C4-2B (cell line): Measurements from ENCODE around the gene HS3ST6.
A peak's percentile ranks its signal among the peaks of the same experiment; 100 is the strongest.
"Not testable (repeated sequence)": the region's sequence is repeated elsewhere in the genome, so short reads cannot be mapped to it uniquely, and the experiment has no call there.

Experiments used
- H3K27ac ChIP-seq: fragments of 450-650 bp; 2 replicates; pipeline ENCODE4 v1.5.1; 2017
- CTCF ChIP-seq: fragments of 450-650 bp; conservative IDR thresholded peaks from 2 replicates; pipeline ENCODE4 v1.5.1; 2017; ENCODE audit warnings: mild to moderate bottlenecking
- ZFX ChIP-seq: fragments of 450-650 bp; IDR thresholded peaks from 2 replicates; pipeline ENCODE4 v1.6.1; 2017

The HS3ST6 gene

DNA sequence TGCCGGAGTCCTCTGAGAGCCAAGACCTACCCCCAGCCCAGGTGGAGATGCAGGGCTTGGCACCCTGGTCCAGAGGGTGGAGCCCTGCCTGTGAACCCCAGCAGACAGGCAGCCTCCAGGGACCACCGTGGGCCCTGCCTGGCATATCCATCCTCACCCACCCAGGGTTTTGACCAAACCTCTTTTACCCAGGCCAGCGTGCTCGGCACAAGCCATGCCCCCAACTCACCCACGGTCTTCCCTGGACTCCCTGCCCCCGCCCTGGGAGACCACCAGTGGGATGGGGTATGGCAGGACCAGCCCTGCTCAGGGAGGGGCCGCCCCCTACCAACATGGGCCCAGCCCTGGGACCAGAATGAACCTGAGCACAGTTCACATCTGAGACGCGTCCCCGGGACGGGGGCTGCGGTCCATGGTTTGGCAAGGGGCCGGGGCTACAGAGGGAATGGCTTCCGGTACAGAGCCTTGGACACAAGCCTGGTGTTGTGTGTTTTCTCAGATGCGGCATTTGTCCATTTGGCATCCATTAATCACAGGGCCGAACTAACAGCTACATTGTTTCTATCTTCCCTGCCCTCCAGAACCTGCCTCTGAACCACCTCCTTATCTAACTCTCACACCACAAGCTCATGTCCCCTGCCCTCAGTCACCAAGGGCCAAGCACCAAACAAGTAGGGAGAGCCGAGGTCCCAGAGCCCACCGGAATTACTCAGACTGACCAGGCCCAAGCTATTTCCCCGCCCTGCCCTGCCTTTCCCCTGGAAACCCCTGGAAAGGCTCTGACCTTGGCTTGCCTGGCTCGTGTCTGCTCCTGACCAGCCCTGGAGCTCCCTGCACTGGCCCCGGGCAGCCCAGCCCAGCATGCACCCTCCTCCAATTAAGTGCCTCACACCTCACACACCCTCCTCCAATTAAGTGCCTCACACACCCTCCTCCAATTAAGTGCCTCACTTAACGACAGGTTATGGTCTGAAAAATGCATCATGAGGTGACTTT, 14.1 kb downstream of the HS3ST6 start:
- H3K27ac ChIP-seq, result no peak overlapping the region
- TF ChIP-seq ZFX, result no peak
- no peak for TF ChIP-seq CTCF

GRCh38 chr16:1903220-1903574, 15.0 kb downstream of the HS3ST6 start:
- TF ChIP-seq ZFX (no peak), CTCF (no peak)
- H3K27ac ChIP-seq, result no peak overlapping the region

DNA sequence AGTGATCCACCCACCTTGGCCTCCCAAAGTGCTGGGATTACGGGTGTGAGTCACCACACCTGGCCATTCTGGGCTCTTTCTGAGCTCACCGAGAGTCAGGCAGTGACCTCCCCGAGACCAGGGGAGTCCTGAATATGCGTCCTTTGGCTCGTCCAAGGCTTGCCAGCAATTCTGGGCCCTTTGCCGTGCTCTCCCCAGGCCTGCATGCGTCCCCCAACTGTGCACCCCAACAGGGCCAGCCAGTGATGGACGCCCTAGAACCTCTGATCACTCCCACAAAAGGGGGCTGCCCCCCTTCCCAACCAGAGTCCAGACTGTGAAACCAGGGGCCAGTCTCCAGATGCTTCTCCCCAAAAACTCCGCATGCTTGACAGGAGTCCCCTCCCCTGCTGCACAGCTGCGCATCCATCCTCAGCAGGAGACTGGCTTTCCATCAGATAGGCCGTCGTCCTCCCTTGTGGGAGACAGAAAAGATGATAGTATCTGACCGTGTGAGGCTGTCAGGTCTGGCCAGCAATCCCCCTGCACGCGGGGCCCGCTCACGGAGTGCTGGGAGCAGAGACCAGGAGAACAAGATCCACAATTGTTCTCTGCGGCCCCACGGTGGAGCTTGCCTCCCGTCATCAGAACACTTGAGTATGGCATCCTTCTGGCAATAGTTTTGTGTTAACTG, 15.5 kb downstream of the HS3ST6 start:
- TF ChIP-seq CTCF (no peak), ZFX (no peak)
- no peak overlapping the region for H3K27ac ChIP-seq

DNA sequence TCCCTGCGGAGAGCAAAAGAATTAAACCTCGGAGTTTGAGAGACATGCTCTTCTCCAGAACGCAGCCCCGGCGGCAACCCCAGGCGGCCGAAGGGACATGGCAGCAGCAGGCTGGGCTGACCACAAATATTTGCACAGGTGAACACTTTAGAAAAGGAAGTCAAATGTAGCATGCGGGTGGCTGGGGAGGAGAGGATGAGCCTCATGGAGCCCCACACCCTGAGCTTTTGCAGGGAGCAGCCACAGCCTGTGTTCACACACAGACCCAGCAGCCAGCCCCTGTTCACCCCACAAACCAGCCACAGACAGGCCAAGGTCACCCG, 17.8 kb downstream of the HS3ST6 start:
- TF ChIP-seq CTCF (no peak), ZFX (no peak)
- H3K27ac ChIP-seq, result peak overlapping the region; percentile 77

- TF ChIP-seq ZFX (no peak), CTCF (no peak)
- peak overlapping the region; percentile 77 for H3K27ac ChIP-seq
Observed at GRCh38 chr16:1899641-1900451, 18.4 kb downstream of the HS3ST6 start.

DNA sequence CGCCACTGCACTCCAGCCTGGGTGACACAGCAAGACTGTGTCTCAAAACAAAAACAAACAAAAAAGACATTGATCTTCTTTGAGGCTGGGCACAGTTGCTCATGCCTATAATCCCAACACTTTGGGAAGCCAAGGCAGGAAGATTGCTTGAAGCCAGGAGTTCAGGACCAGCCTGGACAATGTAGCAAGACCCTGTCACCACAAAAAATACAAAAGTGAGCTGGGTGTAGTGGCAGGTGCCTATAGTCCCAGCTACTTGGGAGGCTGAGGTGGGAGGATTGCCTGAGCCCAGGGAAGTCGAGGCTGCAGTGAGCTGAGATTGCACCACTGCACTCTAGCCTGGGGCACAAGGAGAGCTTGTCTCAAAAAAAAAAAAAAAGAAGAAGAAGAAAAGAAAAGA, 20.5 kb downstream of the HS3ST6 start:
- not testable (repeated sequence) for H3K27ac ChIP-seq

GRCh38 chr16:1895949-1896675, 22.1 kb downstream of the HS3ST6 start:
- H3K27ac ChIP-seq, result no peak overlapping the region

More at GRCh38 chr16:1895949-1896675, 22.1 kb downstream of the HS3ST6 start:
- TF ChIP-seq ZFX, result no peak
- no peak for TF ChIP-seq CTCF
